Heart left ventricle (tissue), 16 donors: Measurements from ENCODE around the gene SYP. TPM values are rescaled to one million over a fixed set of nuclear protein-coding genes. Genes with fewer than 3 reads are reported as not detected.
A peak's percentile ranks its signal among the peaks of the same experiment; 100 is the strongest.
"Not testable (repeated sequence)": the region's sequence is repeated elsewhere in the genome, so short reads cannot be mapped to it uniquely, and the experiment has no call there.

ENCODE experiments used
- ATAC-seq, 4 donors: fragments of 200-7000 bp; cut with Tn5 transposase; one replicate each; pipeline ENCODE4 v1.9.1; 2020 to 2022; ENCODE audit warnings: moderate library complexity in 4 of 4, mild to moderate bottlenecking in 3 of 4, moderate number of reproducible peaks in 1 of 4
- DNase-seq, 5 donors: peaks; one replicate each; pipeline ENCODE4 v3.0.0-alpha.2; 2020
- H3K27ac ChIP-seq, 12 donors: fragments of 200-600 bp; sonication (generic) in 4 of 12; one replicate each; pipeline versions ENCODE4 v1.5.0 to v1.8.0; 2016 to 2022; ENCODE audit warnings: mild to moderate bottlenecking in 2 of 12
- H3K27me3 ChIP-seq, 9 donors: fragments of 200-600 bp; sonication (generic) in 2 of 9; one replicate each; pipeline versions ENCODE4 v1.5.1 to v1.8.0; 2016 to 2022; ENCODE audit warnings: mild to moderate bottlenecking in 3 of 9
- H3K36me3 ChIP-seq, 9 donors: fragments of 200-600 bp; sonication (generic) in 2 of 9; one replicate each; pipeline versions ENCODE4 v1.5.0 to v1.8.0; 2018 to 2022; ENCODE audit warnings: mild to moderate bottlenecking in 2 of 9
- H3K4me1 ChIP-seq, 12 donors: fragments of 200-600 bp; sonication (generic) in 4 of 12; one replicate each; pipeline versions ENCODE4 v1.5.0 to v1.8.0; 2016 to 2022; ENCODE audit warnings: mild to moderate bottlenecking in 3 of 12
- H3K4me3 ChIP-seq, 12 donors: fragments of 200-600 bp; sonication (generic) in 4 of 12; one replicate each; pipeline versions ENCODE4 v1.5.0 to v1.8.0; 2017 to 2022; ENCODE audit warnings: mild to moderate bottlenecking in 9 of 12, moderate library complexity in 4 of 12
- H3K9me3 ChIP-seq, 12 donors: fragments of 200-600 bp; sonication (generic) in 4 of 12; one replicate each; pipeline versions ENCODE4 v1.5.0 to v1.8.0; 2016 to 2022; ENCODE audit warnings: mild to moderate bottlenecking in 1 of 12
- POLR2A ChIP-seq, 2 donors: fragments of 450-650 bp; IDR thresholded peaks; one replicate each; pipeline ENCODE4 v1.6.1; 2017; ENCODE audit warnings: antibody characterized with exemption in 2 of 2, mild to moderate bottlenecking in 2 of 2, moderate library complexity in 2 of 2
- WGBS, 4 donors: extraction: QIAGEN DNeasy Blood & Tissue Kit in 2 of 4; methylation state at CpG; one replicate each; pipeline versions ENCODE4 v1.1.5 to v1.1.7; 2013 to 2018; 5-methylcytosine and 5-hydroxymethylcytosine counted together
- intact Hi-C, 10 donors: fragments of 100-400 bp; cut with DNase I; formaldehyde crosslinking; loops; one replicate each; pipeline versions ENCODE4 v1.11.1 to v1.14.2; 2022
- polyA plus RNA-seq, 2 donors: library from polyadenylated mRNA; stranded (reverse); fragments of 200-250 nt; gene quantifications; one replicate each; pipeline ENCODE4 v1.2.3, GENCODE V29; 2013
- total RNA-seq, 9 donors: library from RNA; depleted of rRNA in 2 of 9; stranded (reverse); fragments of >200 nt in 2 of 9; fragmentation: NEBNext Ultra II Directional in 3 of 9; extraction: Animal tissue kit (Norgen Biotek cat#: 25700) in 3 of 9; gene quantifications; one replicate each; pipeline versions ENCODE4 v1.1.0 to v1.2.4, GENCODE V29; 2016 to 2023
- TF ChIP-seq, protein P1 (sequence below), 12 donors: fragments of 200-600 bp; sonication (generic) in 4 of 12; IDR thresholded peaks; one replicate each; pipeline versions ENCODE4 v1.5.0 to v1.8.0; 2018 to 2022; ENCODE audit warnings: antibody characterized with exemption in 12 of 12, mild to moderate bottlenecking in 5 of 12
- donor health status: ischemic (EF 13 %, LVEDD 7.1; RV severe dilation, severe dysfunction).
- donor health status: healthy with polysubstance abuse.
- donor health status: DM: no; HTN: yes; CAD: no.
- donor health status: DM: no; HTN: no; CAD: no.
- donor health status: ischemic (EF 25% LVEDD 6.9; RV normal size, moderate dysfunction).
- donor health status: ischemic (EF 25% LVEDD 5.7; RV mildly dilated, moderate dysfunction).
- donor health status: healthy.
- donor health status: DM: yes; HTN: yes; CAD: no.
- donor health status: ischemic (EF 35%, LVEDD 5.7; RV mildly dilated, moderate dysfunction).
- donor health status: nonischemic (EF 11% LVEDD 7.7; RV severe dilation, severe dysfunction).
- donor health status: DM: yes; HTN: yes; CAD: no.
- donor health status: PGD.
- donor health status: ischemic (EF 29% LVEDD 5.4; RV normal size, mild dysfunction).
- donor health status: nonischemic (EF 23%, LVEDD 6.1; RV moderate dilation, normal function).

SYP gene
- total and polyA plus RNA-seq, 11 donors, result 0.49 to 3.7 (median 1.3) TPM

- ATAC-seq (no peak), DNase-seq (no peak)
- 67 to 85% (median 76%) methylated on average over 3 of the region's 3 CpGs for WGBS, 4 donors
- Histone ChIP-seq H3K36me3 (peaks cover 0 to 31% (median 8%) of the 10 kb centered on the region in 9 donors), H3K27me3 (no peaks in the 10 kb centered on the region), H3K9me3 (peaks cover 0 to 4% (median 0%) of the 10 kb centered on the region in 12 donors), H3K4me3 (no peak overlapping the region), H3K27ac (no peak overlapping the region), H3K4me1 (peaks cover 0 to 14% (median 0%) of the 10 kb centered on the region in 12 donors)
- intact Hi-C loops, result no loop called here
- TF ChIP-seq POLR2A (IDR thresholded peaks at IDR 0.05), result no peak
Observed at GRCh38 chrX:49174723-49175122, 25.3 kb downstream of the SYP start.

DNA sequence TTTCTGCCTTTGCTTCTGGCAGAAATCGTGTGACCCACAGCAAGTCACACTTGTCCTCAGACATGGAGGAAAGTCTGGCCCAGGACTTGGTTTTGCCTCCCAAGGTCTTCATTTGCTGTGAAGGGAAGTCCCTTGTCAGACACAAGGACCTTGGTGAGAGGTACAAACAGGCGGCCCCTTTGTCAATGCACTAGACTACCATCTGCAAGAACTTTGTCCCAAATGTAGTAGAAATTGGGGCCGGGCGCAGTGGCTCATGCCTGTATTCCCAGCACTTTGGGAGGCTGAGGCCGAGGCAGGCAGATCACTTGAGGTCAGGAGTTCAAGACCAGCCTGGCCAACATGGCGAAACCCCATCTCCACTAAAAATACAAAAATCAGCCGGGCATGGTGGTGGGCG, 26.4 kb downstream of the SYP start:
- H3K4me3 ChIP-seq, intact Hi-C loops, DNase-seq, H3K27me3 ChIP-seq, H3K9me3 ChIP-seq, ATAC-seq: not testable (repeated sequence)
- peaks cover 0 to 21% (median 7%) of the 10 kb centered on the region in 9 donors for H3K36me3 ChIP-seq
- peak overlapping the region in 2 of 12 donors; percentile 89 to 92 for H3K27ac ChIP-seq
- 73 to 94% (median 86%) methylated on average over 8 of the region's 8 CpGs for WGBS, 4 donors
- peaks cover 0 to 14% (median 0%) of the 10 kb centered on the region in 12 donors for H3K4me1 ChIP-seq

- Histone ChIP-seq H3K4me3 (peak overlapping the region; percentile 49 to 82 (median 62)), H3K4me1 (peaks cover 0 to 24% (median 6%) of the 10 kb centered on the region in 12 donors), H3K36me3 (peaks cover 0 to 16% (median 7%) of the 10 kb centered on the region in 9 donors), H3K27ac (peak overlapping the region; percentile 11 to 92 (median 84)), H3K9me3 (peaks cover 0 to 4% (median 0%) of the 10 kb centered on the region in 12 donors), H3K27me3 (no peaks in the 10 kb centered on the region)
- TF ChIP-seq, protein P1, sequence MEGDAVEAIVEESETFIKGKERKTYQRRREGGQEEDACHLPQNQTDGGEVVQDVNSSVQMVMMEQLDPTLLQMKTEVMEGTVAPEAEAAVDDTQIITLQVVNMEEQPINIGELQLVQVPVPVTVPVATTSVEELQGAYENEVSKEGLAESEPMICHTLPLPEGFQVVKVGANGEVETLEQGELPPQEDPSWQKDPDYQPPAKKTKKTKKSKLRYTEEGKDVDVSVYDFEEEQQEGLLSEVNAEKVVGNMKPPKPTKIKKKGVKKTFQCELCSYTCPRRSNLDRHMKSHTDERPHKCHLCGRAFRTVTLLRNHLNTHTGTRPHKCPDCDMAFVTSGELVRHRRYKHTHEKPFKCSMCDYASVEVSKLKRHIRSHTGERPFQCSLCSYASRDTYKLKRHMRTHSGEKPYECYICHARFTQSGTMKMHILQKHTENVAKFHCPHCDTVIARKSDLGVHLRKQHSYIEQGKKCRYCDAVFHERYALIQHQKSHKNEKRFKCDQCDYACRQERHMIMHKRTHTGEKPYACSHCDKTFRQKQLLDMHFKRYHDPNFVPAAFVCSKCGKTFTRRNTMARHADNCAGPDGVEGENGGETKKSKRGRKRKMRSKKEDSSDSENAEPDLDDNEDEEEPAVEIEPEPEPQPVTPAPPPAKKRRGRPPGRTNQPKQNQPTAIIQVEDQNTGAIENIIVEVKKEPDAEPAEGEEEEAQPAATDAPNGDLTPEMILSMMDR (IDR thresholded peaks at IDR 0.05), result no peak
- TF ChIP-seq POLR2A (IDR thresholded peaks at IDR 0.05), result no peak
- intact Hi-C loops, result no loop called here
- peak; percentile 49 to 76 (median 73) for ATAC-seq
- peak; percentile 68 to 77 (median 71) for DNase-seq
- WGBS, 4 donors, result 0 to 63% (median 23%) methylated on average over 16 to 37 of the region's 37 CpGs
Observed at GRCh38 chrX:49172280-49172780, 27.7 kb downstream of the SYP start.

DNA sequence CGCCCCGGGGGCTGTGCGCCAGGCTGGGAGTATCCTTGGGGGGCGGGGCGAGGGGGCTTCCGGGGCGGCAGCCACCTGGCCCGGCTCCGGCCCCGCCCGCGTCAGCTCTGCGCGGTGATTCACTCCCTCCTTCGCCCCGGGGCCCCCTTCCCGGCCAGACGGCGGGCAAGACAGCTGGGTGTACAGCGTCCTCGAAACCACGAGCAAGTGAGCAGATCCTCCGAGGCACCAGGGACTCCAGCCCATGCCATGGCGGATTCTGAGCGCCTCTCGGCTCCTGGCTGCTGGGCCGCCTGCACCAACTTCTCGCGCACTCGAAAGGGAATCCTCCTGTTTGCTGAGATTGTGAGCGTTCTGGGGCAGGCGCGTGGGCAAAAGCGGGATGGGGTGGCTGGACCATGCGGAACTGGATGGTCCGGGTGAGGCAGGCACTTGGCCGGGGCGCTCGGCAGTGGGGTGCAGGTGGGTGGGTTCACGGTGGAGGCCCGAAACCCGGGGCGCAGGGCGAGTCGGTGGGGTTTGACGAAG, 28.2 kb downstream of the SYP start, which contains the start of gene PLP2:
PLP2 (plus strand) TSS at position 147 of the 528 bp plus-strand sequence; CDS start at position 250, 103 bp downstream.
- H3K27me3 ChIP-seq, result no peaks in the 10 kb centered on the region
- peaks cover 0 to 24% (median 6%) of the 10 kb centered on the region in 12 donors for H3K4me1 ChIP-seq
- intact Hi-C loops, result no loop called here
- peak in 1 of 2 donors; percentile 39 for TF ChIP-seq POLR2A (IDR thresholded peaks at IDR 0.05)
- TF ChIP-seq, protein P1 (IDR thresholded peaks at IDR 0.05), result no peak
- H3K4me3 ChIP-seq, result peak within 1 kb of the TSS; percentile 49 to 82 (median 62)
- WGBS, 4 donors, result 0 to 60% (median 25%) methylated on average over 16 to 46 of the region's 46 CpGs
- H3K27ac ChIP-seq, result peak within 1 kb of the TSS; percentile 11 to 92 (median 84)
- peaks cover 0 to 16% (median 7%) of the 10 kb centered on the region in 9 donors for H3K36me3 ChIP-seq
- DNase-seq (peak in 4 of 5 donors; percentile 54 to 73 (median 62)), ATAC-seq (peak in 3 of 4 donors; percentile 10 to 55 (median 23))
- H3K9me3 ChIP-seq, result peaks cover 0 to 4% (median 0%) of the 10 kb centered on the region in 12 donors

DNA sequence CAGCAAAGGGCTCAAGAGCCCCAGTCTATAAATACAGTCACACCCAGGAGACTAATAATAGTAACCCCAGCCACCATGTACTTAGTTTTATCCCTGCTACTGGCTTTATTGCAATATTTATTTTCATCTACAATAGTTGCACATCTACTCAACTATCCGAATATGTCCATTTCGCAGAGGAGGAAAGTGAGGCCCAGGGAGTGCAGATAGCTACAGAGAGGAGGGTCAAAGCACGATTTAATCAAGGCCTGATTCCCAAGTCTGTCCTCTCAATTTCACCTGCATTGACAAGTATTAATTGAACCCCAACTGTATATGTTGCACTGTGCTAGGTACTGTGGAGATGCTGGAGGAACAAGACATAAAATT, 32.3 kb downstream of the SYP start:
- intact Hi-C loops, result loop anchor here in 2 of 10 donors (2.0 to 5.0 kb wide), 2 partner anchors 19 to 125 kb away; partner anchors contain the start of genes PRICKLE3 (in 1 of the 2) and TFE3 (in 1 of the 2)
- Histone ChIP-seq H3K4me3 (peak overlapping the region in 11 of 12 donors; percentile 24 to 59 (median 47)), H3K27me3 (no peaks in the 10 kb centered on the region), H3K9me3 (peaks cover 0 to 4% (median 0%) of the 10 kb centered on the region in 12 donors), H3K36me3 (no peaks in the 10 kb centered on the region), H3K4me1 (peaks cover 0 to 26% (median 5%) of the 10 kb centered on the region in 12 donors), H3K27ac (peak overlapping the region; percentile 90 to 99 (median 93))
- ATAC-seq (peak in 1 of 4 donors; percentile 6), DNase-seq (no peak)
- WGBS, 4 donors, result 37 to 74% (median 51%) methylated on average over 3 of the region's 3 CpGs
- TF ChIP-seq POLR2A (IDR thresholded peaks at IDR 0.05), result no peak
- TF ChIP-seq, protein P1 (IDR thresholded peaks at IDR 0.05), result no peak
